Coronary artery (tissue), 2 donors: ENCODE results near the gene STON2.
"Not testable (repeated sequence)": the region's sequence is repeated elsewhere in the genome, so short reads cannot be mapped to it uniquely, and the experiment has no call there.

Experiments
- DNase-seq: peaks from one replicate; pipeline ENCODE4 v3.0.0-alpha.2; 2017; ENCODE audit warnings: low spot score
- H3K27ac ChIP-seq, 2 donors: fragments of 200-600 bp; sonication (generic); one replicate each; pipeline ENCODE4 v1.5.1; 2016 to 2019
- H3K4me3 ChIP-seq: fragments of 200-600 bp; sonication (generic); 2 replicates; pipeline ENCODE4 v1.5.1; 2016; ENCODE audit warnings: mild to moderate bottlenecking, moderate library complexity
- TF ChIP-seq, protein P1 (sequence below): fragments of 200-600 bp; sonication (generic); IDR thresholded peaks from one replicate; pipeline ENCODE4 v1.5.1; 2019; ENCODE audit warnings: antibody characterized with exemption

Gene STON2

DNA sequence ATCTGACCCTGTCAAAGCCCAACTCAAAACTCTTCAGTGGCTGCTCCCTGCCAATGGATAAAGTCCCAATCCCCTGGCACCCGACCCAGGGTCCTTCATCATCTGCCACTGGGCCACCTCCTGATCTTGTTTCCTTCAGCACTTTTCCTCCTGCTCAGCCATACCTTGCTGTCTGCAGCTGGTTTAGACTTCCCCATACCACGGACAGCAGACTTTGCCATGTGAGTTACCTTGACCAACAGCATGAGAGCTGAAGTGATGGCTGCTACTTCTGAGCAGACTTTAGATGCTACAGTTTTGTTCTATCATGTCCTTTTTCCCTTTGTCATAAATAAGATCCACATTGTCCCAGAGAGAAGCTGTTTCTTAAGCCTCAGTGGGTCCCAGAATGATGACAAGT, 33.3 kb upstream of the STON2 start:
- TF ChIP-seq, protein P1, sequence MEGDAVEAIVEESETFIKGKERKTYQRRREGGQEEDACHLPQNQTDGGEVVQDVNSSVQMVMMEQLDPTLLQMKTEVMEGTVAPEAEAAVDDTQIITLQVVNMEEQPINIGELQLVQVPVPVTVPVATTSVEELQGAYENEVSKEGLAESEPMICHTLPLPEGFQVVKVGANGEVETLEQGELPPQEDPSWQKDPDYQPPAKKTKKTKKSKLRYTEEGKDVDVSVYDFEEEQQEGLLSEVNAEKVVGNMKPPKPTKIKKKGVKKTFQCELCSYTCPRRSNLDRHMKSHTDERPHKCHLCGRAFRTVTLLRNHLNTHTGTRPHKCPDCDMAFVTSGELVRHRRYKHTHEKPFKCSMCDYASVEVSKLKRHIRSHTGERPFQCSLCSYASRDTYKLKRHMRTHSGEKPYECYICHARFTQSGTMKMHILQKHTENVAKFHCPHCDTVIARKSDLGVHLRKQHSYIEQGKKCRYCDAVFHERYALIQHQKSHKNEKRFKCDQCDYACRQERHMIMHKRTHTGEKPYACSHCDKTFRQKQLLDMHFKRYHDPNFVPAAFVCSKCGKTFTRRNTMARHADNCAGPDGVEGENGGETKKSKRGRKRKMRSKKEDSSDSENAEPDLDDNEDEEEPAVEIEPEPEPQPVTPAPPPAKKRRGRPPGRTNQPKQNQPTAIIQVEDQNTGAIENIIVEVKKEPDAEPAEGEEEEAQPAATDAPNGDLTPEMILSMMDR: no peak
- no peak overlapping the region for H3K4me3 ChIP-seq
- DNase-seq: no peak
- H3K27ac ChIP-seq: no peak overlapping the region

DNA sequence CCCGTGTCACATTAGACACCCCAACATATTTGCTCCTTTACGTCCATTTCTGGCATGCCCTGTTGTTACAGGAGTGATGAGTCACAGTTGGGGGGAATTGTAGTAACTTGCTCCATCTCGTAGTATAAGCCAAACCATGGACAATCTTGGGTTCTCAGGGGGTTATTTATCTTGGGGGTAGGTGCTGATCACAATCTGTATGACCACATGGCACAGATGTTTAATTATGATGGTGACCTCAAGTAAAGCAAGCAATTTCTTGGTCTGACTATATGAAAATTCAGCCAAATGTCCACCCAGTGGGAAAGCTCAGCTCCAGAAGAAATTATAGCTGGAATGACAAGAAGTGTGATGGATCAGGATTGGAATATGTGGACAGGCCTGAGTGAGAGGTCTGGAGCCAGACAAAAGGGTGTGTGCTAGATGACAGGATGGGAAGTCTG, 32.1 kb upstream of the STON2 start:
- TF ChIP-seq, protein P1: no peak
- H3K4me3 ChIP-seq: no peak overlapping the region
- H3K27ac ChIP-seq: no peak overlapping the region
- DNase-seq: no peak

DNA sequence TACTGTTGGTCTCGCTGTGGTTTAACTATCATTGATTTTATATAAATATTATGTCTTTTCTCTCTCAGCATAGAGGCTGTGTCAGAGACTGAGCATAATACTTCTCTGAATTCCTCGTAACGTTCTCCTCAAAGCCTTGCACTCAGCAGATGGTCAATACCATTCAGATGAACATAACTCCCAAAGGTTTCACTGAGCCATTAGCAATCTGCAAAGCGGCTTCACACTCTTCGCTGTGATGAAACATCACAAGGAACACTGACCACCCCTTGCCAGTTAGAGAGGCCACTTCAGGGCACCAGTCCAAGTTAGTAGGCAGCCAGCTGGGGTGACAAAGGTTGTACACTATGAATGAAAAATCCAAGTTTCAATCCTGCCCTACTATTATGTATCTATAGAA, 30.1 kb upstream of the STON2 start:
- Histone ChIP-seq H3K27ac (no peak overlapping the region), H3K4me3 (no peak overlapping the region)
- TF ChIP-seq, protein P1: no peak
- DNase-seq: no peak

DNA sequence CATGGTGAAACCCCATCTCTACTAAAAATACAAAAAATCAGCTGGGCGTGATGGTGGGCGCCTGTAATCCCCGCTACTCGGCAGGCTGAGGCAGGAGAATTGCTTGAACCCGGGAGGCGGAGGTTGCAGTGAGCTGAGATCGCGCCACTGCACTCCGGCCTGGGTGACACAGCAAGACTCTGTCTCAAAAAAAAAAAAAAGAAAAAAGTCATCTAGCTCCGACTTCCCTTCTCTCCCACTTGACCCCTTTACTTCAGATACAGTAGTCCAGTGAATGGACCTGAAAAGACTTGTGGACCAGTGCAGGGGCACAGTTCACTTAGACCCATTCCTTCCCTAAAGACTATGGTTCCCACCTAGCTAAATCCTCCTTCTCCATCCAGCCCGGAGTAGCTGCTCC, 29.6 kb upstream of the STON2 start:
- H3K4me3 ChIP-seq, DNase-seq, H3K27ac ChIP-seq: not testable (repeated sequence)

DNA sequence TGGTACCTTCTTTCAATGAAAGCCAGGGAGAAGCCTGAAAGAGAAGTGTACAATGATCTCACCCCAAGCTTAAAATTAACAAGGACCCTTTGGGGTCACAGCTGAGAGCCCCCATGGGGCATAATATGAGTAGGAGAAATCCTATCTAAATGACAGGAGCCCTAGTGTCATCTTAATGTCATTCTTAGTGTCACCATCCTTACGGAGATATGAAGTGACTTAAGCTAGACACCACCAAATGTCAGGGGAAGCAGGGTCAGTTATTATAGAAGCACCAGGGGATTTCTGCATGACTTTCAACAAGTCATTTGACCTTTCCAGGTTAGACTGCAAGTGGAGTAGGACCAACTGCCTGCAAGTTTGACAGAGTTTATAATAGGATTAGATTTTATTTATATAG, 28.9 kb upstream of the STON2 start:
- TF ChIP-seq, protein P1: no peak
- Histone ChIP-seq H3K27ac (no peak overlapping the region), H3K4me3 (no peak overlapping the region)
- DNase-seq: no peak

DNA sequence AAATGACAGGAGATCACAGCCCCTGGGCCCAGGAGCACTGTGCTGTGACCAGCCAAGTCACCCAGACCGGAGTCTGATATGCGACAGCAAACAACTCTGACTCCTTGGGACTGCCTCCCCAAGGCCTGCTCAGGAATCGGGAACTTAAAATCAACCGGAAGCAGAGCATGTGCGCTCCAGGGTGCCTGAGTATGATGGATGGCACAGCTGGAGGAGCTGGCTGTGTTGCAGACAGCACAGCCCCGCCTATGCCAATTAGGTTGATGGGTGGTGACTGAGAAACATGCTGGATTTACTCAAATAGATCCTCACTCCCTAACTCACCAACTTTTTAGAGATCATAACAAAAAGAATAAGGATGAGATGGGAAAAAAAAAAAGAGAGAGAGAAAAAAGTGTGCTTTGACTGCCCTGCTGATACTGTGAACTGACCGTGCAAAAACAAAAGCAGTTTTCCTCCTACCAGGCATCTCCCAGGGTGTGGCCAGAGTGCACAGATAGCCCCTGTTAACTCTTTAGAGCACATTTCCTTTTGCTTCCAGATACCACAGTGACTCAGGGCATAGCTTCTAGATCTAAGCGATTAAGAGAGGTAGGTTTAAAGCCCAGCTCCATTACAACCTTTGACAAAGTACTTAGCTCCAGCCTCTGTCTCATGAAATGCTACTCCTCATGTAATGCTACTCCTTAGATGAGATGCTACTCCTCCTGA, 27.4 kb upstream of the STON2 start:
- peak; percentile 74 for DNase-seq
- no peak overlapping the region for H3K4me3 ChIP-seq
- H3K27ac ChIP-seq: peak overlapping the region in 1 of 2 donors; percentile 50
- TF ChIP-seq, protein P1: no peak

DNA sequence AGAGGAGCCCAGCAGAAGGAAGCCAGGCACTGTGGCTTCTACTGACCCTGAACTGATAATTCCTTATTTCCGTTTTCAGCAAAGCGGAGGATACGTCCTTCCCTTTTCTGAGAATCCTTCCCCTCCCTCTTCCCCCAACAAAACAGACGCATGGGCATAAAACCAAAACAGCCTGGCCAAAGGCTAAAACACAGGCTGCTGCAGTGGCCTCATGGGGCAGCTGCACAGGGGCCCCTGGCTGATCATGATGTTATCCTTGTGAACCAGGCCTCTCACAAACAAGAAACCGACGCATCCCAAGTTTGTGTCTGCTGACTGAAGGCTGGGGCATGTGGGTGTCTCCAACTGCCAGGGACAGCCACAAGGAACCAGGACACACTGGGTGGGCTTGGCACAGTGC, 23.4 kb upstream of the STON2 start:
- DNase-seq: no peak
- Histone ChIP-seq H3K27ac (peak overlapping the region; percentile 3 to 77), H3K4me3 (no peak overlapping the region)
- TF ChIP-seq, protein P1: no peak
